ENCODE results near the gene VN1R4.

VN1R4 gene

DNA sequence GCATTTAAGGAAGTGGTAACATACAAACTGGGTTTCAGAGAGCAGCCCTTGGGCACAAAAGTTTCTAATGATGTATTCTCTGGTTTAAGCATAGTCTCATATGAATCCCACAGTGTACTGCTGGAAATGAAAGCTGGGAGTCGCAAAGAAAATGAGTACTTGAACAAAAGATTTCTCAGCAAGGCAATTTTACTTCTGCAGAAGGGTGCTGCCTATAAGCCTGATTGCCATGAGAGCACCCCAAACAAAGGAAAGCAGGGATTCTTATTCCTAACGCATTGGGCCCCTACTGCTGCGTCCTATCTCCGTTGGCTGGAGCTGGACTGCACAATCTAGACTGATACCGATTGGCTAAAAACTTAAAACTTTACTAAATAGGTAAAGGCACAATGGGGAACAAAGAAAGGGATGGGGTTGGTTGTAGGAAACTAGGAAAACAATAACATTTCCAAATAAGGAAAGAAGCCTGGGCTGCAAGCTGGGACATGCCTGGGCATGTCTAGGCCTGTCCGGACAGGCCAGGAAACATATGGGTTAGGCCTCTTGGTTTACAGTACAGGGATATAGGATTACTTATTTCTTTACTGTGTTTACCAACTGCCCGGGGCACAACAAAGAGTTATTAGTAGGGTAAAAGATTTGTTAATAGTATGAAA lies 27.4 kb upstream of the VN1R4 start:
- H3K9ac ChIP-seq (ENCODE audit: low read depth, low read length): no peak overlapping the region
- no peak overlapping the region for H3K27ac ChIP-seq (ENCODE audit: low read length)
- ATAC-seq (ENCODE audit: insufficient read depth, low read depth): no peak
- H3K36me3 ChIP-seq (ENCODE audit: insufficient read depth, low read length): no peaks in the 10 kb centered on the region
- H4K20me1 ChIP-seq (ENCODE audit: insufficient read depth, low read length): no peaks in the 10 kb centered on the region
- no peaks in the 10 kb centered on the region for H3K79me2 ChIP-seq (ENCODE audit: insufficient read depth, low read length)
- no peak overlapping the region for H3K4me2 ChIP-seq (ENCODE audit: insufficient read depth, low read length)
- no peak overlapping the region for H3K4me3 ChIP-seq (ENCODE audit: low read depth in 1 of 2, low read length in 2 of 2)
- peaks cover 19% of the 10 kb centered on the region for H3K9me3 ChIP-seq (ENCODE audit: insufficient read depth, low read length, severe bottlenecking)
- H2AFZ ChIP-seq (ENCODE audit: low read depth, low read length): no peak overlapping the region
- no peaks in the 10 kb centered on the region for H3K4me1 ChIP-seq (ENCODE audit: insufficient read depth, low read length)
- no peaks in the 10 kb centered on the region for H3K27me3 ChIP-seq (ENCODE audit: insufficient read depth, low read length, poor library complexity)
- no peak for DNase-seq
- TF ChIP-seq EZH2 (IDR thresholded peaks at IDR 0.05; ENCODE audit: borderline replicate concordance, low read depth, low read length, severe bottlenecking) (no peak), CTCF (IDR thresholded peaks at IDR 0.05; ENCODE audit: borderline replicate concordance, extremely low read depth, low read length, poor library complexity, severe bottlenecking) (no peak)

GRCh38 chr19:53290758-53291549 lies 23.4 kb upstream of the VN1R4 start:
- H3K27me3 ChIP-seq (ENCODE audit: insufficient read depth, low read length, poor library complexity): no peaks in the 10 kb centered on the region
- ATAC-seq (ENCODE audit: insufficient read depth, low read depth): no peak

GRCh38 chr19:53285087-53285486 lies 17.6 kb upstream of the VN1R4 start:
- DNase-seq (no peak), ATAC-seq (ENCODE audit: insufficient read depth, low read depth) (no peak)
- TF ChIP-seq CTCF (IDR thresholded peaks at IDR 0.05; ENCODE audit: borderline replicate concordance, extremely low read depth, low read length, poor library complexity, severe bottlenecking): no peak
- no peak for TF ChIP-seq EZH2 (IDR thresholded peaks at IDR 0.05; ENCODE audit: borderline replicate concordance, low read depth, low read length, severe bottlenecking)
- H3K27me3 ChIP-seq (ENCODE audit: insufficient read depth, low read length, poor library complexity): no peaks in the 10 kb centered on the region
- H3K27ac ChIP-seq (ENCODE audit: low read length): no peak overlapping the region
- H3K4me3 ChIP-seq (ENCODE audit: low read depth in 1 of 2, low read length in 2 of 2): no peak overlapping the region
- H3K9ac ChIP-seq (ENCODE audit: low read depth, low read length): no peak overlapping the region
- H3K36me3 ChIP-seq (ENCODE audit: insufficient read depth, low read length): no peaks in the 10 kb centered on the region
- no peak overlapping the region for H2AFZ ChIP-seq (ENCODE audit: low read depth, low read length)
- no peaks in the 10 kb centered on the region for H3K4me1 ChIP-seq (ENCODE audit: insufficient read depth, low read length)
- H3K79me2 ChIP-seq (ENCODE audit: insufficient read depth, low read length): no peaks in the 10 kb centered on the region
- no peak overlapping the region for H3K4me2 ChIP-seq (ENCODE audit: insufficient read depth, low read length)
- no peaks in the 10 kb centered on the region for H3K9me3 ChIP-seq (ENCODE audit: insufficient read depth, low read length, severe bottlenecking)
- no peaks in the 10 kb centered on the region for H4K20me1 ChIP-seq (ENCODE audit: insufficient read depth, low read length)

More at GRCh38 chr19:53290758-53291549, 23.4 kb upstream of the VN1R4 start:
- no peak for TF ChIP-seq CTCF (IDR thresholded peaks at IDR 0.05; ENCODE audit: borderline replicate concordance, extremely low read depth, low read length, poor library complexity, severe bottlenecking)
- no peak for TF ChIP-seq EZH2 (IDR thresholded peaks at IDR 0.05; ENCODE audit: borderline replicate concordance, low read depth, low read length, severe bottlenecking)
- no peak for DNase-seq
- Histone ChIP-seq H3K79me2 (ENCODE audit: insufficient read depth, low read length) (no peaks in the 10 kb centered on the region), H2AFZ (ENCODE audit: low read depth, low read length) (no peak overlapping the region), H3K9me3 (ENCODE audit: insufficient read depth, low read length, severe bottlenecking) (peaks cover 19% of the 10 kb centered on the region), H3K4me2 (ENCODE audit: insufficient read depth, low read length) (no peak overlapping the region), H3K9ac (ENCODE audit: low read depth, low read length) (no peak overlapping the region), H3K4me3 (ENCODE audit: low read depth in 1 of 2, low read length in 2 of 2) (no peak overlapping the region), H3K36me3 (ENCODE audit: insufficient read depth, low read length) (no peaks in the 10 kb centered on the region), H3K4me1 (ENCODE audit: insufficient read depth, low read length) (no peaks in the 10 kb centered on the region), H3K27ac (ENCODE audit: low read length) (no peak overlapping the region), H4K20me1 (ENCODE audit: insufficient read depth, low read length) (no peaks in the 10 kb centered on the region)
